Fibroblast of pulmonary artery (primary cell): ENCODE measurements around the gene ACVR1.

Source experiments
- DNase-seq: peaks from one replicate; pipeline ENCODE4 v3.0.0-alpha.2; 2010; ENCODE audit warnings: low read depth
- H3K4me3 ChIP-seq: replicated peaks from 2 replicates; pipeline ENCODE4 v1.5.1; 2011; ENCODE audit warnings: low read depth, mild to moderate bottlenecking, control low read depth, low read length, moderate library complexity
- TF ChIP-seq, protein P1 (sequence below): IDR thresholded peaks from 2 replicates; pipeline ENCODE4 v1.5.1; 2011; ENCODE audit warnings: mild to moderate bottlenecking, control low read depth, low read length, inconsistent platforms; ENCODE audit errors: missing control alignments

The ACVR1 gene

DNA sequence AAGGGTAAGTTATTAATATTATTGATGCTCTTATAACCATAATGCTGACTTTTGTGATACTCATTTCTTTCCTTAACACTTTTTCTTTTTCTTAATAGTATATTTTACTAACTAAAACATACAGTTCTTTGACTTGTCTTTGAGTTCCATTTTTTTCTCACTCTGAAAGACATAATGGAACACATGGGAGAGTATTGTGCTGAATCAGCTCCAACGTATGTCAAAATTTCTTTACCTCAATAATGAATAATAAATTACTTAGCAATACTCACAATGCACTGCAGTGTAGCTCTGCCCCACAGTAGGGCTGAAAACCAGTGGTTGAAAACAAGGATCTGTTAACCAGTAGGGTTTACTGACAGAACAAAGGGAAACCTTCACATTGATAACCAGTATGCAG, 40.7 kb downstream of the ACVR1 start:
- TF ChIP-seq, protein P1, sequence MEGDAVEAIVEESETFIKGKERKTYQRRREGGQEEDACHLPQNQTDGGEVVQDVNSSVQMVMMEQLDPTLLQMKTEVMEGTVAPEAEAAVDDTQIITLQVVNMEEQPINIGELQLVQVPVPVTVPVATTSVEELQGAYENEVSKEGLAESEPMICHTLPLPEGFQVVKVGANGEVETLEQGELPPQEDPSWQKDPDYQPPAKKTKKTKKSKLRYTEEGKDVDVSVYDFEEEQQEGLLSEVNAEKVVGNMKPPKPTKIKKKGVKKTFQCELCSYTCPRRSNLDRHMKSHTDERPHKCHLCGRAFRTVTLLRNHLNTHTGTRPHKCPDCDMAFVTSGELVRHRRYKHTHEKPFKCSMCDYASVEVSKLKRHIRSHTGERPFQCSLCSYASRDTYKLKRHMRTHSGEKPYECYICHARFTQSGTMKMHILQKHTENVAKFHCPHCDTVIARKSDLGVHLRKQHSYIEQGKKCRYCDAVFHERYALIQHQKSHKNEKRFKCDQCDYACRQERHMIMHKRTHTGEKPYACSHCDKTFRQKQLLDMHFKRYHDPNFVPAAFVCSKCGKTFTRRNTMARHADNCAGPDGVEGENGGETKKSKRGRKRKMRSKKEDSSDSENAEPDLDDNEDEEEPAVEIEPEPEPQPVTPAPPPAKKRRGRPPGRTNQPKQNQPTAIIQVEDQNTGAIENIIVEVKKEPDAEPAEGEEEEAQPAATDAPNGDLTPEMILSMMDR, result no peak
- DNase-seq, result no peak

DNA sequence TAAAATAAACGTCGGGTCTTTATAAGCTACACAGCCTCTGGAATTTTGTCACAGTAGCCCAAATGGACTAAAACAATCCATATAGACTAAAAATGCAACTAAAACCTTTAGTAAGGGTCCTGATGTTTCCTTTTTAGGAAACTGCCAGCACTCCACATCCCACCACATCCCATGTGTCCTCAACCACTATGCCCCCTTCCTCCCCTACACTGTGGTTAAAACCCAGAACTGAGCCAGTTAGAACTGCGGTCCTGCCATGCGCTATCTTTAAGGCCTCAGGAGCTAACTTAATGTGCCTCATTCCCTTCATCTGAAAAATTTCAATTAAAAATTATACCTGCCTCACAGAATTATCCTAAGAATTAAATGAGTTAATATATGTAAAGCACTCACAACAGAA, 41.1 kb downstream of the ACVR1 start:
- TF ChIP-seq, protein P1, result no peak
- no peak for DNase-seq
- H3K4me3 ChIP-seq, result no peak overlapping the region

More for the DNA sequence above, 40.7 kb downstream of the ACVR1 start:
- no peak overlapping the region for H3K4me3 ChIP-seq

DNA sequence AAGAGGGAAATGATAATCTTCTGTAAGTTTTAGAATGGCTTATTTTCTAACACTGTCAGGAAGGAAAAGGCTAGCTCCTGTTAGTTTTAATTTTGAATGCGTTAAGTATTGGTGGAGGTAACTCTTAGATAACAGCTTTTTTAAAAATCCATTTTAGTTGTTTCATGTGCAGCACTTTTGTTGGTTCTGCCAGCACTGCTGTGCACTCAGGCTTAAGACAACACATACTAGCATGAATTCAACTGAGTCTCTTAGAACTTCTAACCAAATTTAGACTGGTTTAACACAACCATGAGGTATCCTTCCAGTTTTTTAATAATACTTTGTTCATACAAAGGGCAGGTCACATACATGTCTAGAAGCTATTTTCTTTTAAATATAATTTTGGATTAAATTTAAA, 42.4 kb downstream of the ACVR1 start:
- TF ChIP-seq, protein P1, result no peak
- no peak for DNase-seq
- no peak overlapping the region for H3K4me3 ChIP-seq

DNA sequence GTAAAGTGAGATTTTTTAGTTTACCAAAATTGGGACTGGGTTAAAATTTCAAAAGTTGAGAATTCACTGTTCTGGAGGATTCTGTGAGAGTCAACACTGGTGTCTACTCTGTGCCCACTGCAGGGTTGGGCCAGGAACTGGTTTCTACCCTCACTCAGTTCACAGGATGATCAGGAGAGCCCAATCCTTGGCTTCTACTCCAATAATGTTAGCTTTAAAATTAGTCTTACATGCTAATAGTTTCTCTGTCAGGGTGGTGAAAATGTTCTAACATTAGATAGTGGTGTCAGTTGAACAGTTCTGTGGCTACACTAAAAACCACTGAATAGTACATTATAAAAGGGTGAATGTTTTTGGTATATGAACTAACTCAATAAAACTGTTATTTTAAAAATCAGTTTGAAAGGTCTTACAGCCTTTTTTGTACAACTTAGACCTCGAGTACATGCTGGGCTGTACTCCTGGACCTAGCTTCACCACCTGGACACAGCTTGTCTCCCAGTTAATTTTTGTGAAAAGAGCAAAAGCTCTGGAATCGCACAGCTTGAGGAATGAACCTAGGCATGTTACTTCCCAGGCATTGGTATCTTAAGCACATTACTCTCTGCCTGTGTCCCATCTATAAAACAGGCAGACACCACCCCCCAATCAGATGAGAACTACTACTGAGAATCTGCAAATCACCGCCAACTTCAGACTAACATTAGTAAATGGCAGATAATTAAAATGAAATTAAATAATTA, 44.4 kb downstream of the ACVR1 start:
- no peak for DNase-seq

DNA sequence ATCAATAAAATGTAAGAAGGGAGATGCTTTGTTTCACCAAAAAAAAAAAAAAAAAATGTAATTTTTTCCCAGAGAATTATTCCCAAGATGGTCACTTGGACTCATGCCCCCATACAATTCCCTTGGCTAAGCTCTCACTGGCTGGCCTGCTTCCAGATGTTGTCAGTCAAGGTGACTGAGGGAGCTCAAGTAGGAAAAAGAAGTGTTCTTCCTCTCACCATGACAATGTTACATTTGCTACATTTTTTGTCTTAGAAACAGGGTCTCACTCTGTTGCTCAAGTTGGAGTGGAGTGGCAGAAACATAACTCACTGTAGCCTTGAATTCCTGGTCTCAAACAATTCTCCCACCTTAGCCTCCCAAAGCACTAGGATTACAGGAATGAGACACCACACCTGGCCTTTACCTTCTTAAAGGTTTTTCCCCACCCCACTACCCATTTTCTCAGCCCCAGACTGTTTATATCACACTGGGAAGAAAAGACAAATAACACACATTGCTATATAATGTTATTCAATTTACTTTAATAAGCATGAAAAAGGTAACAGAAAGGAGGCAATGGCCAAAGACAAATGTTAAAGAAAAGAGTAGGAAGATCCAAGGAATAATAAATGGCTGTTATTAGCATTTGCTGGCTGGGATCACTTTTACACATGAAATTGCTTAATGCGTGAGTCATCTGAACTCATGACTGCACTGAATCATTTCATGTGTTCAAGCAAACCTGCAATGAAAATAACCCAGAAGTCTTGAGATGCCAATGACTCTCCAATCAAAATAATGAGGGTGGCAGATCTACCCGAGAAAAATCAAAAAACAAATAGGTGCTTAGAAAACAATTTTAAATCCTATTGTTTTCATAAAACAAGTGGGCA, 45.2 kb downstream of the ACVR1 start:
- no peak overlapping the region for H3K4me3 ChIP-seq
- DNase-seq, result peak; percentile 95
- TF ChIP-seq, protein P1, result no peak

More for the DNA sequence above, 44.4 kb downstream of the ACVR1 start:
- no peak overlapping the region for H3K4me3 ChIP-seq
- TF ChIP-seq, protein P1, result no peak

DNA sequence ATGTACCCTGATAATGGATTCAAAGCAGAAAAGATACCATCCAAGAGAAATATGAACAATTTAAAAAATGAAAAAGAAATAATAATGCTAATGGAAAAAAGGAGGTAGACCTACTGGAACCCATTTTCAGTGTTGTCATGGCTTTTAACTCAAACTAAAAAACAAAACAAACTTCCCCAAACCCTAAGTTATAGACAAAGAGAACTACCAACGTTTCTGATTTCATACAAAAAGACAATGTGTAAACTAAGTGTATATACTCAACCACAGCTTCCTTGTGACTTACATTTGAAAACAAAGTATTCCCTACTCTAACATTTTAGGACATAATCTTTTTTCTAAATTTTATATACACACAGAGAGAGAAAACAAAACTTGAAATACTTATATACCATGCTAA, 45.9 kb downstream of the ACVR1 start:
- H3K4me3 ChIP-seq, result no peak overlapping the region
- no peak for DNase-seq
- TF ChIP-seq, protein P1, result no peak
